Smooth muscle cell (in vitro differentiated cells): Measurements from ENCODE around the gene TRPM2. TPM values are rescaled to one million over a fixed set of nuclear protein-coding genes. Genes with fewer than 3 reads are reported as not detected.

Experiments
- DNase-seq: peaks from one replicate; lab custom pipeline; 2025; ENCODE audit not compliant: unreplicated experiment; lab: John Stamatoyannopoulos, UW
- H2AFZ ChIP-seq: fragments of 200-600 bp; sonication (generic); 2 replicates; pipeline ENCODE4 v1.6.0; 2016; ENCODE audit warnings: antibody characterized with exemption, low read depth, mild to moderate bottlenecking
- H3F3A ChIP-seq: fragments of 200-600 bp; sonication (generic); 2 replicates; pipeline ENCODE4 v1.6.0; 2017; ENCODE audit warnings: antibody characterized with exemption, low read depth
- H3K27ac ChIP-seq: fragments of 200-600 bp; sonication (generic); 2 replicates; pipeline ENCODE4 v1.5.1; 2016; ENCODE audit warnings: low read depth, mild to moderate bottlenecking
- H3K27me3 ChIP-seq: fragments of 200-600 bp; sonication (generic); 2 replicates; pipeline ENCODE4 v1.6.1; 2016; ENCODE audit warnings: low read depth, mild to moderate bottlenecking
- H3K36me3 ChIP-seq: fragments of 200-600 bp; sonication (generic); 2 replicates; pipeline ENCODE4 v1.5.1; 2016; ENCODE audit warnings: low read depth
- H3K4me1 ChIP-seq: fragments of 200-600 bp; sonication (generic); 2 replicates; pipeline ENCODE4 v1.5.1; 2016; ENCODE audit warnings: low read depth
- H3K4me2 ChIP-seq: fragments of 200-600 bp; sonication (generic); 2 replicates; pipeline ENCODE4 v1.6.0; 2016; ENCODE audit warnings: mild to moderate bottlenecking
- H3K4me3 ChIP-seq: fragments of 200-600 bp; sonication (generic); 2 replicates; pipeline ENCODE4 v1.5.1; 2016; ENCODE audit warnings: mild to moderate bottlenecking
- H3K79me2 ChIP-seq: fragments of 200-600 bp; sonication (generic); 2 replicates; pipeline ENCODE4 v1.6.0; 2016; ENCODE audit warnings: low read depth, mild to moderate bottlenecking
- H3K9ac ChIP-seq: fragments of 200-600 bp; sonication (generic); 2 replicates; pipeline ENCODE4 v1.6.0; 2016; ENCODE audit warnings: low read depth
- H3K9me3 ChIP-seq: fragments of 200-600 bp; sonication (generic); replicated peaks from 2 replicates; pipeline ENCODE4 v1.5.1; 2016; ENCODE audit warnings: low read depth
- H4K20me1 ChIP-seq: fragments of 200-600 bp; sonication (generic); 2 replicates; pipeline ENCODE4 v1.6.0; 2016; ENCODE audit warnings: low read depth
- WGBS: methylation state at CpG from one replicate; pipeline ENCODE4 v1.1.7; 2016; ENCODE audit warnings: low lambda C conversion rate; 5-methylcytosine and 5-hydroxymethylcytosine counted together
- polyA plus RNA-seq: library from polyadenylated mRNA; unstranded; fragments of >200 nt; fragmentation: Nextera tagmentation; extraction: Ambion mirVana; gene quantifications from 2 replicates; pipeline ENCODE4 v1.2.1, GENCODE V29; 2016
- total RNA-seq: library from RNA; depleted of rRNA; stranded (reverse); fragments of >200 nt; gene quantifications from 2 replicates; pipeline ENCODE4 v1.2.3, GENCODE V29; 2014
- TF ChIP-seq, protein P1 (sequence below): fragments of 200-600 bp; sonication (generic); IDR thresholded peaks from 2 replicates; pipeline ENCODE4 v1.5.1; 2017; ENCODE audit warnings: borderline replicate concordance, mild to moderate bottlenecking, antibody characterized with exemption; ENCODE audit not compliant: insufficient read depth, poor library complexity, severe bottlenecking

The TRPM2 gene
- total and polyA plus RNA-seq, 2 experiments from 2014 or later, result 0.31 TPM; not detected in 1

DNA sequence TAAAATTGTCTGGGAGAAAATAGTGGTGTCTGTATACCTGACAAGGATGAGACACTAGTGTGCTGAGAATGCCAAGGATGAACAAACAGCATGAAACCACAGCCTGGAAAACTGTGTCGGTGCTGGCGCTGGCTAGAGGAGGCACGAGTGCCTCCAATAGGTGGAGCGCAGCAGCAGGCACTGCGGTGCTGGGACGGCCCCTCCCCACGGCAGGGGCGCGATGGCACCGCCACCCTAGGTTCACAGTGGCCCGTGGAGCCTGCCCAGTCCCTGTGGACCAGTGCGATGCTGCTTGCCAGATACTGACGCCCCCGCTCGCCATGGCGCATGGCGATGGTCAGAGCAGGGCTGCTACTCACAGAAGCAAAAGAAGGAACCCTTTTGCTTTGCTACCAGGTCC is 21.0 kb upstream of the TRPM2 start:
- Histone ChIP-seq H3K4me2 (no peak overlapping the region), H3K27me3 (no peaks in the 10 kb centered on the region), H3K4me3 (no peak overlapping the region), H2AFZ (no peak overlapping the region), H3K27ac (no peak overlapping the region), H3K9me3 (no peaks in the 10 kb centered on the region), H3K9ac (no peak overlapping the region), H3K79me2 (no peaks in the 10 kb centered on the region), H3K36me3 (no peaks in the 10 kb centered on the region), H3F3A (no peaks in the 10 kb centered on the region), H3K4me1 (no peaks in the 10 kb centered on the region), H4K20me1 (no peaks in the 10 kb centered on the region)
- WGBS, result 92% methylated on average over 17 of the region's 17 CpGs
- no peak for DNase-seq
- TF ChIP-seq, protein P1, sequence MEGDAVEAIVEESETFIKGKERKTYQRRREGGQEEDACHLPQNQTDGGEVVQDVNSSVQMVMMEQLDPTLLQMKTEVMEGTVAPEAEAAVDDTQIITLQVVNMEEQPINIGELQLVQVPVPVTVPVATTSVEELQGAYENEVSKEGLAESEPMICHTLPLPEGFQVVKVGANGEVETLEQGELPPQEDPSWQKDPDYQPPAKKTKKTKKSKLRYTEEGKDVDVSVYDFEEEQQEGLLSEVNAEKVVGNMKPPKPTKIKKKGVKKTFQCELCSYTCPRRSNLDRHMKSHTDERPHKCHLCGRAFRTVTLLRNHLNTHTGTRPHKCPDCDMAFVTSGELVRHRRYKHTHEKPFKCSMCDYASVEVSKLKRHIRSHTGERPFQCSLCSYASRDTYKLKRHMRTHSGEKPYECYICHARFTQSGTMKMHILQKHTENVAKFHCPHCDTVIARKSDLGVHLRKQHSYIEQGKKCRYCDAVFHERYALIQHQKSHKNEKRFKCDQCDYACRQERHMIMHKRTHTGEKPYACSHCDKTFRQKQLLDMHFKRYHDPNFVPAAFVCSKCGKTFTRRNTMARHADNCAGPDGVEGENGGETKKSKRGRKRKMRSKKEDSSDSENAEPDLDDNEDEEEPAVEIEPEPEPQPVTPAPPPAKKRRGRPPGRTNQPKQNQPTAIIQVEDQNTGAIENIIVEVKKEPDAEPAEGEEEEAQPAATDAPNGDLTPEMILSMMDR, result no peak

DNA sequence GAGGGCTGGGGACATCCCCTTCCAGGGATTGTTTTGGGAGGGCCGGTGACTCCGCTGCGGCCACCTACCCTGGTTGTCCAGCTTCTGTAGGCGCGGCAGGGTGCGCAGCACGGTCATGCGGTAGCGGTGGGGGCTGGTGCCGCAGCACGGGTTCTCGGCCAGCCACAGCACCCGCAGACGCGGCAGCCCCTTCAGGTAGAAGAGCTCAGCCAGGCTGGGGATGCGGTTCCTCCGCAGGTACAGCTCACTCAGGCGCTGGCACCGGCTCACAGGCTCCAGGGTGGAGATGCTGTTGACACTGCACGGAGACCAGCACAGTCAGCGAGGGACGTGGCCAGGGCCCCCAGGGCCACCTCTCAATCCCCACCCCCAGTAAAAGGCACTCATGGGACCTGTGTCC is 20.5 kb upstream of the TRPM2 start:
- TF ChIP-seq, protein P1, result no peak
- H2AFZ ChIP-seq, result no peak overlapping the region
- H3K9me3 ChIP-seq, result no peaks in the 10 kb centered on the region
- H3K4me2 ChIP-seq, result no peak overlapping the region
- H3K36me3 ChIP-seq, result no peaks in the 10 kb centered on the region
- H3K27ac ChIP-seq, result no peak overlapping the region
- peaks cover 2% of the 10 kb centered on the region for H3F3A ChIP-seq
- H3K4me1 ChIP-seq, result no peaks in the 10 kb centered on the region
- DNase-seq, result no peak
- H3K9ac ChIP-seq, result no peak overlapping the region
- H3K27me3 ChIP-seq, result no peaks in the 10 kb centered on the region
- no peaks in the 10 kb centered on the region for H4K20me1 ChIP-seq
- H3K79me2 ChIP-seq, result no peaks in the 10 kb centered on the region
- 98% methylated on average over 22 of the region's 22 CpGs for WGBS
- no peak overlapping the region for H3K4me3 ChIP-seq

DNA sequence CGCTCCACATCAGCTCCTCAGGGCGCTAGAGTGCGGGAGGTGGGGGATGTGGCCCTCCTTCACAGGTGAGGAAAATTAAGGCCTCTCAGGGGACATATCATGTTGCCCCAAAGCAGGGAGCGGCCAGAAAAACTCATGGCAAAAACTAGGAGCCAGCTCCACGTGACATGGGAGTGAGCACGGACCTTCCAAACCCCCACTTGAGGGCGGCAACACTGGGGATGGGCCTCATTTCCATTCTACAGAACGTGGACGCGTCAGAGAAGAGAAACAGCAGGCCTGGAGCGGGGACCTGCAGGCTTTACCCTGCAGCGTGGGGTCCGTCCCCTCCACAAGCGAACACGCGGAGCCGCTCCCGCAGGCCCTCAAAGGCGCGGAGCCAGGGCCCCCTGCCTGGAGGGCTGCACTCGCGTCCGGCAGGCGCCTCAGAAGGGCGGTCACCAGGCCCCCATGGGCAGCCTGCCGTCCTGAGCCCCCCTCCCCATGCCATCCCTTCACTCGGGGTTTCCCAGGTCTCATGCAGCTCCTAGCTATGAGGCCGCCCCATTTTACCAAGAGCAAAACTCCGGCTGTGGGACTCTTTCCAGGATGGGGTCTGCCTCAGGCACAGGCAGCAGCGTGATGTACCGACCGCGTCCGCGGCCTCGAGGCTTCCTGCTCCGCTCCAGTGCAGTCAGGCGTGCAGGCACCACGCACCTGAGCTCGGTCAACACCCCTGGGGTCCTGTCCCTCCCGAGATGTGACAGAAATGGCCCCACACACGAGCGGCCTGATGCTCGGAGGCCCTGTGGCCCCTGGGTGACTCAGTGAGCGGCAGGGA is 19.7 kb upstream of the TRPM2 start:
- Histone ChIP-seq H3K27me3 (no peaks in the 10 kb centered on the region), H3F3A (peaks cover 6% of the 10 kb centered on the region), H3K9me3 (no peaks in the 10 kb centered on the region), H3K4me2 (no peak overlapping the region), H2AFZ (no peak overlapping the region), H3K79me2 (no peaks in the 10 kb centered on the region), H3K27ac (no peak overlapping the region), H4K20me1 (no peaks in the 10 kb centered on the region), H3K36me3 (no peaks in the 10 kb centered on the region), H3K4me3 (no peak overlapping the region), H3K9ac (no peak overlapping the region), H3K4me1 (no peaks in the 10 kb centered on the region)
- WGBS, result 94% methylated on average over 45 of the region's 45 CpGs
- no peak for DNase-seq
- TF ChIP-seq, protein P1, result no peak
